ENCODE measurements around the gene CHCHD2.
"Not testable (repeated sequence)": the region's sequence is repeated elsewhere in the genome, so short reads cannot be mapped to it uniquely, and the experiment has no call there.

The CHCHD2 gene

DNA sequence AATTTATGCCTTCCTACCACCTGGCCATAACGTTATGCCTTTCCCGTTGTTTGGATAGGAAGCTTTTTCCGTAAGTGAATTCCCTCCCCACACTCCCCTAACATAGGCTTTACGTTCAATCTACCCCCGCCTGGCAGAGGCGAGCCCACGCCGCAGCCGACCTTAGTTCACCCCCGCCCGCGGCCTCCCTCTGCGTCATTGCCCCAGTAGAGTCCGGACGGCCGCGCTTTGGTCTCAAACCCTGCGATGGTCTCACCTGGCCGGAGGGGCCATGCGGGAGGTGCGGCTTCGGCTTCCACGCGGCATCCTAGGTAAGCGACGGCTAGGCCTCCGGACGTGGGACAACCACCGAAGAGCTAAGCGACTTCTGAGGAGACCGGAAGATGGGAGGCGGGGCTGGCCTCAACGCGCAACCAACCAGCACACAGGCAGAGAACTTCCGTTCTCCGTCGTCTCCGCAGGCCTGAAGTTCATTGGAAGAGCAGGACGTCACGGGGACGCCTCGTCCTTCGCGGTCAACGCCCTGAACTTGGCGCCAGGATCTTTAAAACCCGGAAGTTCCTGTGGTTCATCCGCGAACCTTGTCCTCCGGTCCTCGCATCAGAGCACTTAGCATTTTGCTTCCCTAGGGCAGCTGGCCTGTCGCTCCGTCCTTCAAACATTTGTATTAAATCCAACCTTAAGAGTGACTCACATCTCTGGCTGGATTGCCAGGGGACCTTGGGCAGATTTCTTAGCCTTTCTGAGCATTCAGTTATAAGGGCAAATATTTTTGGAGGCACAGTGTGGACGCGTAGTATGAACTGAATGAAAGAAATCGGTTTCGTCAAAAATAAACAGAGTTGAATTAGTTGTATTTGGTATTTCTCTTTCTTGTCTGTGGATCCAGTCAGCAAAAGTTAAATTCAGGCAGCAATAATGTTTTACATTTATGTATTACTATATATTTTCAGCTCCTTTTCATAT lies at the start of gene CHCHD2:
Gene CHCHD2 (minus strand): TSS at position 369 of the 966 bp plus-strand sequence. CDS start 63 bp downstream, at position 306.
- Histone ChIP-seq H3K4me3 (ENCODE audit: low read length) (peak within 1 kb of the TSS; percentile 99), H3K36me3 (ENCODE audit: control insufficient read depth, insufficient read depth, low read length, severe bottlenecking) (peaks cover 29% of the 10 kb centered on the region), H3K27me3 (replicated peaks; ENCODE audit: control insufficient read depth, insufficient read depth, low read length) (no peaks in the 10 kb centered on the region), H3K4me1 (ENCODE audit: control insufficient read depth, insufficient read depth, low read length) (peaks cover 16% of the 10 kb centered on the region), H3K9me3 (ENCODE audit: control insufficient read depth, low read length) (no peaks in the 10 kb centered on the region), H3K9ac (ENCODE audit: low read length) (peak within 1 kb of the TSS; percentile 99)
- peak; percentile 99 for DNase-seq (ENCODE audit: low read depth)

DNA sequence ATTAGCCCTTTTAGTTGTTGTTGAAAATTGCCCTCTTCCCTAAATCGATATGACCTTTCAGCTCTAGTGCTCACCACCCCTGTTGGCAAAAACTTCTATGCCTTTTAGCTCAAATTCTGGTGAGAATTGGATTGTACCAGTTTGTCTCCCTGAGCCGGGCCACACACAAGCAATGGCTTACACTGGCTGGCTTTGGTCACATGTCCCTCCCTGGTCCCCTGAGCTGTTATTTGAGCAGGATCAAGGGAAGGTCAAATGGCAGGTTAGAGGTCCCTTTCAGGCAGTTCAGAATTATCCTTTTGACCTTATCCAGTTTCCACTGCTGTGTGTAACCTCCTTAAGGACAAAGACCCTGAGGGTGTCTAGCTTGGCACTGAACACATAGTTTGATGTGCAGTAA lies 24.8 kb upstream of the CHCHD2 start:
- not testable (repeated sequence) for H3K9me3 ChIP-seq (ENCODE audit: control insufficient read depth, low read length); H3K9ac ChIP-seq (ENCODE audit: low read length); H3K27me3 ChIP-seq (replicated peaks; ENCODE audit: control insufficient read depth, insufficient read depth, low read length); H3K4me1 ChIP-seq (ENCODE audit: control insufficient read depth, insufficient read depth, low read length); DNase-seq (ENCODE audit: low read depth); H3K36me3 ChIP-seq (ENCODE audit: control insufficient read depth, insufficient read depth, low read length, severe bottlenecking); H3K4me3 ChIP-seq (ENCODE audit: low read length)

GRCh38 chr7:56127241-56127975 lies 21.1 kb upstream of the CHCHD2 start:
- no peak for DNase-seq (ENCODE audit: low read depth)
- Histone ChIP-seq H3K9me3 (ENCODE audit: control insufficient read depth, low read length) (no peaks in the 10 kb centered on the region), H3K9ac (ENCODE audit: low read length) (no peak overlapping the region), H3K4me3 (ENCODE audit: low read length) (no peak overlapping the region), H3K4me1 (ENCODE audit: control insufficient read depth, insufficient read depth, low read length) (no peaks in the 10 kb centered on the region), H3K27me3 (replicated peaks; ENCODE audit: control insufficient read depth, insufficient read depth, low read length) (no peaks in the 10 kb centered on the region), H3K36me3 (ENCODE audit: control insufficient read depth, insufficient read depth, low read length, severe bottlenecking) (no peaks in the 10 kb centered on the region)

DNA sequence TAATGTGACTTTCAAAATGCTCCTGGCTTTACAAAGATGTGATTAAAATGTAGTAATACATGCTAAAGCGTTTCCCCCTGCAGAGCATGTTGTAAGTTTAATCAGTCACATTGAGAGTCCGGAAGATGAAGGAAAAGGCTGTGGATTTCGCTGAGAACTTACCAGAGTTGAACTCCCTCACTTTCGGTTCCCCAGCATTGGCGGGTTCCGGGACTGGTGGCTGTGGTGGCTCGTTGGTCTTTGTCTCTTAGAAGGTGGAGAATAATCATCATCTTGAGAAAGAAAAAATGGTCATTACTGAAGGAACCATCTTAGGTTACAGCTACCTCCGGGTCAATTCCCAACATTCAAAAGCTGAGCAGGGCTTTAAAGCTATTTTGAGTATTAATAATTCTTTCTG lies 19.6 kb upstream of the CHCHD2 start:
- Histone ChIP-seq H3K36me3 (ENCODE audit: control insufficient read depth, insufficient read depth, low read length, severe bottlenecking) (no peaks in the 10 kb centered on the region), H3K9ac (ENCODE audit: low read length) (no peak overlapping the region), H3K27me3 (replicated peaks; ENCODE audit: control insufficient read depth, insufficient read depth, low read length) (no peaks in the 10 kb centered on the region), H3K4me1 (ENCODE audit: control insufficient read depth, insufficient read depth, low read length) (no peaks in the 10 kb centered on the region), H3K9me3 (ENCODE audit: control insufficient read depth, low read length) (no peaks in the 10 kb centered on the region), H3K4me3 (ENCODE audit: low read length) (no peak overlapping the region)
- no peak for DNase-seq (ENCODE audit: low read depth)

GRCh38 chr7:56124981-56125380 lies 18.7 kb upstream of the CHCHD2 start:
- H3K27me3 ChIP-seq (replicated peaks; ENCODE audit: control insufficient read depth, insufficient read depth, low read length), result no peaks in the 10 kb centered on the region
- H3K9me3 ChIP-seq (ENCODE audit: control insufficient read depth, low read length), result no peaks in the 10 kb centered on the region
- DNase-seq (ENCODE audit: low read depth), result no peak
- H3K4me3 ChIP-seq (ENCODE audit: low read length), result no peak overlapping the region
- no peak overlapping the region for H3K9ac ChIP-seq (ENCODE audit: low read length)
- no peaks in the 10 kb centered on the region for H3K4me1 ChIP-seq (ENCODE audit: control insufficient read depth, insufficient read depth, low read length)
- H3K36me3 ChIP-seq (ENCODE audit: control insufficient read depth, insufficient read depth, low read length, severe bottlenecking), result no peaks in the 10 kb centered on the region

DNA sequence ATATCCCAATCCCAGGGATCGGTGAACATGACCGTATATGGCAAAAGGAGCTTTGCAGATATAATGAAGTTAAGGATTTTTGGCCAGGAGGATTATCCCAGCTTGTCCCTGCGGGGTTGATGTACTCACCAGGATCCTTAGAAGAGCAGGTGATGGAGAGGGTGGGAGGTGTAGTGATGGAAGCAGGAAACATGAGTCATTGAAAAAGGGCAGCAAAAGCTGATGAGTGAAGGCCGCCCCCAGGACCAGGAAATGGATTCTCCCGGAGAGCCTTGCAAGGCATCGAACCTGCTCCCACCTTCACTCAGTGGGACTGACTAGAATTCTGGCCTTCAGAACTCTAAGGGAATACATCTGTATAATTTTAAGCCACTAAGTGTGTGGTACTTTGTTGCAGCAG lies 15.2 kb upstream of the CHCHD2 start:
- no peaks in the 10 kb centered on the region for H3K9me3 ChIP-seq (ENCODE audit: control insufficient read depth, low read length)
- H3K27me3 ChIP-seq (replicated peaks; ENCODE audit: control insufficient read depth, insufficient read depth, low read length), result peaks cover under 1% of the 10 kb centered on the region
- no peak overlapping the region for H3K9ac ChIP-seq (ENCODE audit: low read length)
- H3K36me3 ChIP-seq (ENCODE audit: control insufficient read depth, insufficient read depth, low read length, severe bottlenecking), result no peaks in the 10 kb centered on the region
- DNase-seq (ENCODE audit: low read depth), result no peak
- no peak overlapping the region for H3K4me3 ChIP-seq (ENCODE audit: low read length)
- H3K4me1 ChIP-seq (ENCODE audit: control insufficient read depth, insufficient read depth, low read length), result no peaks in the 10 kb centered on the region

GRCh38 chr7:56115852-56116538 lies 9.7 kb upstream of the CHCHD2 start, which contains the start of gene NUPR2:
Gene NUPR2 (minus strand): TSS chr7:56116417. CDS start chr7:56116314, 103 bp downstream.
- no peaks in the 10 kb centered on the region for H3K36me3 ChIP-seq (ENCODE audit: control insufficient read depth, insufficient read depth, low read length, severe bottlenecking)
- DNase-seq (ENCODE audit: low read depth), result no peak
- no peak within 1 kb of the TSS for H3K4me3 ChIP-seq (ENCODE audit: low read length)
- no peak within 1 kb of the TSS for H3K9ac ChIP-seq (ENCODE audit: low read length)
- peaks cover 3% of the 10 kb centered on the region for H3K27me3 ChIP-seq (replicated peaks; ENCODE audit: control insufficient read depth, insufficient read depth, low read length)
- H3K9me3 ChIP-seq (ENCODE audit: control insufficient read depth, low read length), result no peaks in the 10 kb centered on the region
- H3K4me1 ChIP-seq (ENCODE audit: control insufficient read depth, insufficient read depth, low read length), result no peaks in the 10 kb centered on the region

DNA sequence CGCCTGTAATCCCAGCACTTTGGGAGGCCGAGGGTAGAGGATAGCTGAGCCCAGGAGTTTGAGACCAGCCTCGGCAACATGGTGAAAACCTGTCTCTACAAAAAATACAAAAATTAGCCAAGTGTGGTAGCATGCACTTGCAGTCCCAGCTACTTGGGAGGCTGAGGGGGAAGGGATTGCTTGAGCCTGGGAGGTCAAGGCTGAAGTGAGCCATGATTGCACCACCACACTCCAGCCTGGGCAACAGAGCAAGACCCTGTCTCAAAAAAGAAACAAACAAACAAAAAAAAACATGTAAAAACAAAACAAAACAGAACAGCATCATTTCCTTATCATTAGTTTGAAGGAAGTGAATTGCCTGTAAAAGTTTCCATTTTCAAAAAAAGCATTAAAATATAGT lies 6.0 kb upstream of the CHCHD2 start:
- H3K4me1 ChIP-seq (ENCODE audit: control insufficient read depth, insufficient read depth, low read length); DNase-seq (ENCODE audit: low read depth); H3K9me3 ChIP-seq (ENCODE audit: control insufficient read depth, low read length); H3K4me3 ChIP-seq (ENCODE audit: low read length); H3K27me3 ChIP-seq (replicated peaks; ENCODE audit: control insufficient read depth, insufficient read depth, low read length); H3K9ac ChIP-seq (ENCODE audit: low read length); H3K36me3 ChIP-seq (ENCODE audit: control insufficient read depth, insufficient read depth, low read length, severe bottlenecking): not testable (repeated sequence)

DNA sequence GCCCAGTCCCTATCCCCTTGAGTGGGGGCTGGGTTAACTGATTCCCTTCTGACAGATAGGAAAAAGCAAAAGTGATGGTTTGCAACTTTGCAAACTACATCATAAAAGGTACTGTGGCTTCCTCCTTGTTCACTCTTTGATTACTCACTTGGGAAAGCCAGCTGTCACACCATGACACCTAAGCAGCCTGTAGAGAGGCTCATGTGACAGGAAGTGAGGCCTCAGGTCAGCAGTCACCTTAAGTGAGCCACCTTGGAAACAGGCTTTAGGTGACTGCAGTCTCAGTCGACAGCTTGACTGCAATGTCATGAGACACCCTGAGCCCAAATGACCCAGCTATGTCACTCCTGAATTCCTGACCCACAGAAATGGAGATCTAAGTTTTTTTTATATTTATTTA lies 4.3 kb upstream of the CHCHD2 start:
- Histone ChIP-seq H3K4me1 (ENCODE audit: control insufficient read depth, insufficient read depth, low read length) (peaks cover 5% of the 10 kb centered on the region), H3K27me3 (replicated peaks; ENCODE audit: control insufficient read depth, insufficient read depth, low read length) (no peaks in the 10 kb centered on the region), H3K36me3 (ENCODE audit: control insufficient read depth, insufficient read depth, low read length, severe bottlenecking) (no peaks in the 10 kb centered on the region), H3K9me3 (ENCODE audit: control insufficient read depth, low read length) (no peaks in the 10 kb centered on the region), H3K9ac (ENCODE audit: low read length) (no peak overlapping the region), H3K4me3 (ENCODE audit: low read length) (no peak overlapping the region)
- DNase-seq (ENCODE audit: low read depth), result no peak

DNA sequence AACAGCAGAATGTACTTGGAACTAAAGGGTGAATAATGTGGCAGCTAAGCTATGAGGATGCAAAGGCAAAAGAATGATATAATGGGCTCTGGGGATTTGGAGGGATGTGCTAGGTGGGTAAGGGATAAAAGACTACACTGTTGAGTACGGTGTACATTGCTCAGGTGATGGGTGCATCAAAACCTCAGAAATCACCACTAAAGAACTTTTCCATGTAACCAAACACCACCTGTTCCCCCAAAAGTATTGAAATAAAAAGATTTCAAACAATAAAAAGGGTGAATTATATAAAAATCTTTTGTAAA lies 1.6 kb upstream of the CHCHD2 start:
- Histone ChIP-seq H3K9me3 (ENCODE audit: control insufficient read depth, low read length) (no peaks in the 10 kb centered on the region), H3K4me1 (ENCODE audit: control insufficient read depth, insufficient read depth, low read length) (peaks cover 16% of the 10 kb centered on the region), H3K9ac (ENCODE audit: low read length) (no peak overlapping the region), H3K4me3 (ENCODE audit: low read length) (no peak overlapping the region), H3K36me3 (ENCODE audit: control insufficient read depth, insufficient read depth, low read length, severe bottlenecking) (peaks cover 14% of the 10 kb centered on the region), H3K27me3 (replicated peaks; ENCODE audit: control insufficient read depth, insufficient read depth, low read length) (no peaks in the 10 kb centered on the region)
- DNase-seq (ENCODE audit: low read depth), result no peak

DNA sequence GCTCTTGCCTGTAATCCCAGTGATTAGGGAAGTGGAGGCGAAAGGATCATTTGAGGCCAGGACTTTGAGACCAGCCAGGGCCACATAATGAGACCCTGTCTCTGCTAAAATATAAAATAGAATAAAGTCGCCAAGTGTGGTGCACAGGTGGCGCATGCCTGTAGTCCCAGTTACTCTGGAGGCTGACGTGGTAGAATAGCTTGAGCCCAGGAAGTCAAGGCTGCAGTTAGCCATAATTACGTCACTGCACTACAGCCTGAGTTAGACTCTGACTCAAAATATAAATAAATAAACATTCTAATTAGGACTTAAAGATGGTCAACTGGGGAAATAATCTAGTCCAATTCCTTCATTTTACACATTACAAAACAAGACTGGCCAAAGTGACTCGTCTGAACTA lies 768 bp downstream of the CHCHD2 start:
- Histone ChIP-seq H3K9me3 (ENCODE audit: control insufficient read depth, low read length) (no peaks in the 10 kb centered on the region), H3K4me1 (ENCODE audit: control insufficient read depth, insufficient read depth, low read length) (peaks cover 16% of the 10 kb centered on the region), H3K27me3 (replicated peaks; ENCODE audit: control insufficient read depth, insufficient read depth, low read length) (no peaks in the 10 kb centered on the region), H3K4me3 (ENCODE audit: low read length) (peak overlapping the region; percentile 99), H3K36me3 (ENCODE audit: control insufficient read depth, insufficient read depth, low read length, severe bottlenecking) (peaks cover 38% of the 10 kb centered on the region), H3K9ac (ENCODE audit: low read length) (peak overlapping the region; percentile 99)
- peak; percentile 80 for DNase-seq (ENCODE audit: low read depth)
